Stimulated activated CD8-positive, alpha-beta memory T cell treated with anti-CD3 and anti-CD28 coated beads, Interleukin-4, amount 100 ng/mL, for 4 hours (primary cell): ENCODE measurements around the gene WWOX.

Source experiments
- DNase-seq, 2 donors: peaks; one replicate each; pipeline ENCODE4 v3.0.0-alpha.2; 2020; ENCODE audit warnings: low read depth in 2 of 2, low spot score in 1 of 2

Gene WWOX

DNA sequence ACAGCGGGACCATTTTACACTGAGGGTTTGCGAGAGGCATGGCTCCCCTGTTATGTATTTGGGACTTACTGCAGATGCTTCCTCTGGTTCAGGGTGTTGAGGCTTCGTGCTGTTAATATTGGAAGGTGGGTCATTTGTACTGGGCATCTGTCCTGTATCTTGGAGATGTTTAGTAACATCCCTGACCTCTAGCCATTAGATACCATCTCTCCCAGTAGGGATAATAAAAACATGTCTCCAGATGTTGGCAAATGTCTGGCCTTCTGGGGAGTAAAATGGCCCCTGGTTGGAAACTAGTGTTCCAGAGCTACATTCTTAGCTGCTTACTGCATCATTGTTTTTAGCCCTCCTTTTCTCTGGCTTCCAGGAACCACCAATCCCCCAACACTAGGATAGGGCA is 388.0 kb downstream of the WWOX start:
- no peak for DNase-seq

DNA sequence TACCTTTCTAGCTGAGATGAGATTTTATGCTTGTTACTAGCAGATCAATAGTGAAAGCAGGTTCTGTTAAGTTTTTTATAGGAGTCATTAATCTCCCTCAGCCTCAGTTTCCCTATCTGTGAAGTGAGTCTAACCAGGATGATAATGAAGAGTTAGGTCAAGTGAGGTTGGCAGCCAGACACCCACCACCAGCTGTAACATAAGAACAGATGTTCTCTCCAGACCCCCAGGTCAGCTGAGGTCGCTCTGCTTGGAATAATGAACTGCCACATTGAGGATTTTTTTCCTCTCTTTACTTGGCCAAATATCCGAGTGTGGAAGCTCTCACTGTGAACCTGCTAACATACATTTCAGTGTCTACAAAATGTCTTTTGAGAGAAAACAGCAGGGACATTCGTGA is 389.6 kb downstream of the WWOX start:
- no peak for DNase-seq

DNA sequence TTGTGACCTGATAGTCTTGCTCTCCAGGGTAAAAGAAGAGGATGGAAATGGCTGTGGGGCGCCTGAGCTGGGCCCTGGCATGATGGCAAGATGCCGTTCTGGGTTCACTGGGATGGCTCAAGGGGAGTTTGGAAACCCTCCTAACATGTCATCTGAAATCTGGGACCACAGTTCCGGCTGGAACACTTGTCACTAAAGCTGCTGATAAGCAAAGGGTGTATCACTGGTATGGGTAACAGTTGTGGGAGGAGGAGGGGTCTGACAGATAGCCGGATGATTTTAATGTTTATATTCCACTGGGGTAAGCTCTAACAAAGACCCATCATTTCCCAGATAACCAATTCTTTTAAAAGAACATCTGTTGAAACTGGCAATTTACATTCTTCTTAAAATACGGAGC is 390.2 kb downstream of the WWOX start:
- DNase-seq, result no peak

DNA sequence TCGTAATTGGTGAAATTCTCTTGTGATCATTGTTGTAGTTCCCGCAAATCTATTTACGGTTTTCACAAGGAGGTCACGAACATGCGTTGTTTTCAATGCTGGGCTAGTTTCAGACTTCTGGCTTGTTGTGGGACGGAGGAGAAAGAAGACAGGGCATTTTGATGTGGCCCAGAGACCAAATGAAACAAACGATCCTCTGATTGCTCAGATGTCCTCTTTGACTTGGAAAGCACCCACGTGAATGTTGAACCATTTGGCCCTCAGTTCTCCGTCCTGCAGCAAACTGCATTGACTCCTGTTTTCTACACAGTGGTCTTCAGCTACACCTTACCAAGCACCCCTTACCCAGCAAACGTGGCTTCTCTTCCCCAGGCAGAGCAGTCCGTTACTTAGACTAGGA is 391.0 kb downstream of the WWOX start:
- no peak for DNase-seq

DNA sequence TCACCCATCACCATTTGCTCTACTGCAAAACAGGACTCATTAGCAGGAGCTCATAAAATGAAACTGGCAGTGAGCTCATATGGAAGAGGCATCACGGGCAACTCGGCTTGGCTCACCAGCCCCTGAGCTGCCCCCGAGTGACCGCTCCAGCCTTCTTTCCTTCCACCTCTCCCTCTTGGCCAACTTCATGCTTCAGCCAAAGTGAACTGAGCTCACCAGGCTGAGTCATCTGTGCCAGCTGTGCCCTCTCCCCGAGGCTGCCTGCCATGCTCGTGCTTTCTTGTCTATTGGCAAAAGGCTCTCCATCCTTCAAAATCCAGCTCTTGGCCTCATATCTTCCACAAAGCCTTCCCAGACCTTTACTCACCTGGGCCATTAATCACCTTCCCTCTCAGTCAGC is 391.4 kb downstream of the WWOX start:
- no peak for DNase-seq

DNA sequence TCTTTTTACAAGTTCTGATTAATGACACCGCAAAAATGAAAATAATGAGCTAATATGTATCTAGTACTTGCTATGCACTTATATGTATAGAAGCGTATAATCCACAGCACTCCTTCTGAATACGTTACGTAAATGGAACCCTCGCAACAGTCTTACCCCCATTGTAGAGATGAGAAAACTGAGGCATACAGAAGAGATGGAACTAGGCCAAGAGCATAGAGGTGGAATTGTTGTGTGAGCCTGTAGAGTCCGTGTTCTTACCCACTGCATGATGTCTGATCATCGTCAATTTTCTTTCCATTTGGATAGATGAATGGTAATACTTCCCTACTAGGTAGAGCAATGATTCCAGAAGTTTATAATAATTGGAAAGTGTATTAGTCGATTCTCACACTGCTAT is 394.1 kb downstream of the WWOX start:
- DNase-seq, result no peak

DNA sequence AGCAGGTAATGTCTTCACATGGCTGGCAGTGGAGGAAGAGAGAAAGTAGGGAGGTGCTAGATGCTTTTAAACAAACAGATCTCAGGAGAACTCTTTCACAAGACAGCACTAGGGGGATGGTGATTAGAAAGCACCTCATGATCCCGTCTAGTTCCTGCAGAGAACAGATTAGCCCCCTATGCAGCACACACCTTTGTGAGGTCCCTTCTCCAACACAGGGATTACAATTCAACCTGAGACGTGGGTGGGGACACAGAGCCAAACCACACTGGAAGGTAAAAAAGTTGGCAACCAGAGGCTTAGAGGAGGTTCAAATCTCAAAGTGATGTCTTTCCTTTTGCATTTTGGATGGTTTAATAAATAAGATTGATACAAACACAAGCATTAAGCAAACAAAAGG is 394.7 kb downstream of the WWOX start:
- no peak for DNase-seq

DNA sequence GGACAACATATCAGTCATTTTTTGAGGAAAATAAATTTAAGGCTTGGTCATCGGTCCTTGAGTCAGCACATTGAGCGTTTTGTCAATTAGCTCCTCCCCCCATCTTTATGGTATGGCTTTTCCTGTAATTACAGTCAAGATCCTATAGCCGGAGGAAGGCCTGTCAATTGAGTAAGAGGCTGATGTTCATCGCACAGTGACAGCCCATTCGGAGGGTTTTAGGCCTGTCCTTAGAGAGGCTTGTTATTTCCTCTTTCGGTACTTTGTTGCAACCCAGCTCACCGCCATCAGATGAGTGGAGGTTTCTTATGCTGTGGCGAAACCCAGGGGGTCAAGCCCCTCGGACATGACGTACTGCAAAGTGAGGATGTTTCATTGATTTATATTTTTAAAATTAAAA is 395.2 kb downstream of the WWOX start:
- no peak for DNase-seq

DNA sequence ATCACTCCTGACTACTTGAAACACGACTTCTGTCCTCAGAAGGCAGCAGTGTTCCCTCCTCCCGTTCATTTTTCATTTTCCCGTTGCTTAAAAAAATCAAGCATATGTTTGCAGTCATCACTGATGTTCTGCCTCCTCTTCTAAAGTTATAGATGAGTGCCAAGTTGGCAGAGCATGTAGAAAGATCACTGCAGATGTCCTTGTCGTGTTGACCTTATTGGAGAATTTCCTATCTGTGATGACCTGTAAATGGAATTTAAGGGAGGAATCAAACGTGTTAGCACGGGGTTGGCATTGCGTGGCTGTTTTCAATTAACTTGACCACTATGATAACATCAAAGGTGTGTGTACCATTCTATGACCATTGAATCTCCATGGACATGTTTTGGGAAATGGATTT is 396.7 kb downstream of the WWOX start:
- DNase-seq, result no peak

DNA sequence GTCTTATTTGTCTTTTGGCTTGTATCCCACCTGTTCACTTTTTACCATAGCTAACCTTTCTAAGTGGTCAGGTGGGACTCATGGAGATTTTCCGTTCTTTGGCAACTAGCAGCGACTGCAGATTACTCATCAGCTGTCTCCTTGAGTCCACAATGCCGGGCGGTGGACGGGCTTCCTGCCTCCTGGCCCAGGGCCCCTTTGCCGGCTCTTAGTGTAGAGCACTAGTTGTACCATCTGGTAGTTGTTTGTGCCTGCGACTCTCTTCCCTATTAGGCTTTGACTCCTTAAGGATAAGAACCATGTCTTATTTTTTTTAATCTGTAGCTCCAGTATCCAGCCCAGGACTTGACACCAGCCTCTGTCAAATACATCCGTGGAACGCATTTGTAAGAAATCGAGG is 399.9 kb downstream of the WWOX start:
- DNase-seq, result no peak

DNA sequence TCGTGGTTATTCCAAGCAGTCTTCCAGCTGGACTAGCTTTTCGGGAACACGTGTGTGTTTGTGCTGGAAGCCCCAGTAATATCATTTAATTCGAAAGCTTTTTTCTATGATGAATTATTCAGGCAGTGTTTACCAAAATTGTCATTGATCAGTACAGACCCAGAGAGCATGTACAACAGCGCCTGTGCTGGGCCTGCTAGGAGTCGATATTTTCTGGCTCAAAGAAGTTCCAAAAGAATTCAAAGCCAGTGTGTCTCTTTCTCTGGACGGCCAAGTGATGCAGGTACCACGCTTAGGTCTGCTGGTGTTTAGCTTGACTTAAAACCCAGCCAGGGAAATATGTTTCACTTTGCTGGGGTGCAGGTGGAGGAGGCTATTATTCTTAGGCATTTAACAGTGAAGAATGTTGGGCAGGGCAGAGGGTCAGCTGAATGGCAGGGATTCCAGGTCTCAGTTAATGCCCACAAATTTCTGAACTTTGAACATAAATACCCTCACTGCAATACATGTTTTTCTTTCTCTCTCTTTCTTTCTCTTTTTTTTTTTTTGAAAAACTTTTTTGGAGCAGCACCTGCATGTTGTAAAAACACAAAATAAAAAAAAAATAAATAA is 401.3 kb downstream of the WWOX start:
- DNase-seq, result no peak

DNA sequence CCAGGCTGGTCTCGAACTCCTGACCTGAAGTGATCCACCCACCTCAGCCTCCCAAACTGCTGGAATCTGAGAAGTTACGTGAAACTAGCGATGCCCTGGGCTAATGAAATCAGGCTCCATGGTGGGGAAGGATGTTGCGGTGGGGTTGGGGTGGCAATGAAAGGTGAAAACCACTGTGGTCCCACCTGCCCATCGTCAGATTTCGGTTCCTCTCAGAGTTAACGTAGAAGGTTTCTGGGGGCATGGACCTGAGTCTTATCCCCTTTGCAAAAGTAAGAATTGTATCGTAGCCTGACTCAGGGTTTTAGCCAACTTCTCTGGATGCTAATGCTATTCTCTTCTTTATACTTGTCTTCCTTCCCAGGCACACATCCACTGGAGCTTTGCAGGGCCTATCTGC is 402.3 kb downstream of the WWOX start:
- no peak for DNase-seq

DNA sequence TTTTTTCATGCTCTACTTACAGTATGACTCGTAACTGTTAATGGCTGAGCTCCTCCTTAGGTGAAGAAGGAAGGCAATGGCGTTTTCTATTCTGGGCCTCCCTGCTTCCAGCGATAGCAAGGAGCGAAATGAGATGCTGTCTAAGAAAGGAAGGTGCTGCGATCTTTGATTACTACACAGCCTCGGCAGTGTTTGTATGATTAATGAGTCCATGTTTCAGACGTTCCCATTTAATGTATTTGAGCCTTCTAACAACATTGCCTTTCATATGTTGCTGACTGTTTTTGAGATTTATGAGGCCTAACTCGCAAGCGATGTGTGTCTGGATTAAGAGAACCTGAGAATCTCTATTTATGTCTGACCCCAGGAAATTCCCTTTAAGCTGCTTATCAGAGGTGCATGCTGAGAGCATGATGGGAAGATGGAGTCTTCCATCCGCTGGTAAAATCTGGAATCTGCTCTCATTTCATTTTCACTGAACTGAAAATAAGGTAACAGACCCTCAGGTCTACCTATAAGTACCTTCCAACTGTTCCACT is 403.4 kb downstream of the WWOX start:
- no peak for DNase-seq

DNA sequence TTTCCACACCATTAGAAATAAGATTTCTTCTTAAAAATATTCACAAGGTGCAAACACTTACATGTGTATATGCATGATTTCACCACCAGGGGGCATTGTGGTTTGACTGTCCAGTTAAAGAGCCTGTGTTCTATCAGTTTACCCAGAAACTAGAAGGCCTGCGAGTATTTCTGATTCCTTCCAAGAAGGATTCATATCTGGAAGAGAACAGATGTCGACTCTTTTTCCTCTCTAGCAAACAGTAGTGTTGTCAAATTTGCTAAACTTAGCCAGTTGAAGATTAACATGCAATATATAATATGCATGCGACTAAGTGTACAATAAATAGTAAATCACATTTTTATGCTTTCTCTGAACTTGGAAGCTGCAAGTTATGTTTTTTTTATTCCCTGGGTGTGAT is 404.1 kb downstream of the WWOX start:
- no peak for DNase-seq

DNA sequence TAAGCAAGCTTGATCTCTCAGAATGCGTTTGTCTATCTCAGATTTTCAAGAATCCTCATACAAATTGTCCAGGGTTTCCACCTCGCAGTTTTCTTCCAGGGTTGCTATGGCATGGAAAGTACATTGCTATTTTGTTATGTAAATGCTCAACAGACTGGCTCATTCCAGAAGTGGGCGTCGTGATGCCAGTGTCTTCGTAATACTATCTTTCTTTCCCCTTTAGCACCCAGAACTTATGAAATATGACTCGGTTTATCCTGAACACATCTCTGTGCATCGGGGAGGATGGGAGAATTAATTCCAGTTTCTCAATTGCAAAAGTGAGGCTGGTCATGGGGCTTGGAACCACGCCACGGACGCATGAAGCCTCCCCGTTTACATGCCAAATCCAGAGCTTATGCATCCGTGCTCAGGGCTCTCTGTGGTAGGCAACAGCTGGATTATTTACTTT is 405.0 kb downstream of the WWOX start:
- DNase-seq, result no peak

DNA sequence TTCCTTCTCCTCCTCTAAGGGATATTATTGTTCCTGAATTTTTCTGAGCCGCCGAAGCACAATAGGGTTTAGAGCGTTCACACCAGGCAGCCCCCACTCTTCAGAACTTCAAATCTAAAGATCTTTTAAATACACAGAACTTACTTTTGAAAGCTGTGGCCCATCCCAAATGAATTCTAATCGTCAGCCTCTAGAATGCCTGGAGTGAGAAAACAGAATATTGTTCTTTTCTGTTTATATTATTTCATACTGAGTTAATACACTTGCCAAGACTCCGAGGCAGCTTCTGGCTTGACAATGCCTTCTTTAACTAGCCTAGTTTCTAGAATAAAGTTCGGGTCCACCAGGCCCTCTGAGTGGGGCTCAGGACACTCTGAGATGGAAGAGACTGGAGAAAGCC is 405.6 kb downstream of the WWOX start:
- DNase-seq, result no peak

DNA sequence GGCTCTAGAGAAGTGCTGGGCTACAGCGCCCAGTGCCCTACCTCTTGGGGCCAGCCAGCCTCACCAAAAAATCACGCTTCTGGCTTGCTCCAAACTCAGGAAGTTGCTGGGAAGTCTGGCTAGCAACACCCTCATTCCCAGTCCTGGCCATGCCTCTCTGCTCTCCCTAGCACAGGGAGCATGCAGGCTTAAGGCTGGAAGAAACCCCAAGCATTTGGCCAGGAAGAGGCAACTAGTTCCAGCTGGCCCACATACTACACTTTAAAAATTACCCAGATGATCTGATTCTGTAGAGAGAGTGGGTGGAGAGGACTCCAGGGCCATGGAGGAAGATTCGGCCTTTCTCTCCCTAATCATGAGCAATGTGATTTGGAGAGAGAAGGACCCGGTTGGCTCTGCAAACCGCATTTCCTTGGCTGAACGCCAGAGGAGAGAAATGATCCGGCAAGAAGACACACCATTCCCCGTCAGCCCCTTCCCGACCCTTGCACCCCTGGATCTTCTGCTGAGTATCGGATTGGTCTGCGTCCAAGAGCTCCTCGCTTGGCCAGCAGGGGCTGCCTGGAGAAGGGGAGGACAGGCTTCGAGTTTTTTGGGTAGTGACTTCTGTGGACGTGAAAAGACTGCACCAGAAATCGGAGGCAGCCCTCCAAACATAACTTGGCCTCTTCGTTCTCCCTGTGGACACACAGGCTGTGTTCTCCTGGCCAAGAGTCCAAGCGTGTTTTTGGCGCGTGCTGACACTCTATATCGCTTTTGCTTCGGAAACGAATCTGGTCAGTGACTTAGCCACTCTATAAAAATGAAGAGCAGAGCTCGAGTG is 406.3 kb downstream of the WWOX start:
- DNase-seq, result no peak

DNA sequence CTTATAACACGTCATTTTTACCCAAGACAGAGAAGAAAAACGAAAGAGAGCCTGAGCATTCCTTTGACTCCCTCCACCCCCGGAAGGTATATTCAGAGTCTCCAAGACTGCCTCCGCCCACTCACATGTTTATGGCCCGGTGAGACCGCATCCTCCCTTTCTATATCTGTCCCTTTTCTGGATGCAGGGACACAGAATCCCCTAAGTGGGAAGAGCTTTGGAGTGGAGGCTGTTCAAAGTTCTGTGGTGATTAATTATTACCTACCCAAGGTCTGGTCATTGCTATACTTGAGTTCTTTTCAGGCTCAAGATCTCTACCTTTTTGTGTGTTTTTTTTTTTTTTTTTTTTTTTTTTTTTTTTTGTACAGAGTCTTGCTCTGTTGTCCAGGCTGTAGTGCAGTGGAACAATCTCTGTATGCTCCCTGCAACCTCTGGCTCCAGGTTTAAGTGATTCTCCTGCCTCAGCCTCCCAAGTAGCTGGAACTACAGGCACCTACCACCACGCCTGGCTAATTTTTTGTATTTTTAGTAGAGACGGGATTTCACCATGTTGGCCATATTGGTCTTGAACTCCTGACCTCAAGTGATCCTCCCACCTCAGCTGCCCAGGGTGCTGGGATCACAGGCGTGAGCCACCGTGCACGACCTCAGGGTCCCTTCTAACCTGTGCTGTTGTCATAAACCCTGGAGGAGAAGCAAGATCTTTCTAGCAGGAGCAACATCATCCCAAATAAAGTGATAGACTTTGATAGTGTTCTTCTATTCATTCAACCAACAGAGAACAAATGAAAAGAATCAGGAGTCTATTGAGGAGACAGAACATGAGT is 407.1 kb downstream of the WWOX start:
- no peak for DNase-seq

DNA sequence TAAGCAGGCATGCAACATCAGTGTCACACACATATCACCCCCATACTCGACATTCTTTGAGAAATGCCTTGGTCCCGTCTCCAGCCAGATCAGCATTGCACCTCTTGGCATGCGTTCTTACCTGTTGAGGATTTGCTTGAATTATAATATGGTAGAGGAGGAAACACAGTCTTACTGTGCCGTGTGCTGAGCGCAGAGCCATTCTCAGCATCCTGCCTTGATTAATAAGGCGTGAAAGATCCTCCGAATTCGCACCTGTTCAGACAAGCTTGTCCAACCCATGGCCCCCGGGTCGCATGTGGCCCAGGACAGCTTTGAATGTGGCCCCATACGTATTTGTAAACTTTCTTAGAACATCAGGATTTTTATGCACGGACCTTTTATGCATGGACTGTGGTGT is 408.1 kb downstream of the WWOX start:
- DNase-seq, result no peak

DNA sequence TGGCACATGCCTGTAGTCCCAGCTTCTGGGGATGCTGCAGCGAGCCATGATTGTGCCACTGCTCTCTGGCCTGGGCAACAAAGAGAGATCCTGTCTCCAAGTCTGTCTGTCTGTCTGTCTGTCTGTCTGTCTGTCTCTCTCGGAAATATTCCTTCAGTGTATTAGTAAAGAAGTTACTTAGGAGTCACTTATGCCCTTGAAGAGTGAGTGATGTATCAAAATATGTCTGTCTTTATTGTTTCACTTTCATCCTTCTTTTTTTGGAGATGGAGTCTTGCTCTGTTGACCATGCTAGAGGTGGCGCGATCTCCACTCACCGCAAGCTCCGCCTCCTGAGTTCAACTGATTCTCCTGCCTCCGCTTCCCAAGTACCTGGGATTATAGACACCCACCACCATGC is 410.5 kb downstream of the WWOX start:
- DNase-seq, result no peak

DNA sequence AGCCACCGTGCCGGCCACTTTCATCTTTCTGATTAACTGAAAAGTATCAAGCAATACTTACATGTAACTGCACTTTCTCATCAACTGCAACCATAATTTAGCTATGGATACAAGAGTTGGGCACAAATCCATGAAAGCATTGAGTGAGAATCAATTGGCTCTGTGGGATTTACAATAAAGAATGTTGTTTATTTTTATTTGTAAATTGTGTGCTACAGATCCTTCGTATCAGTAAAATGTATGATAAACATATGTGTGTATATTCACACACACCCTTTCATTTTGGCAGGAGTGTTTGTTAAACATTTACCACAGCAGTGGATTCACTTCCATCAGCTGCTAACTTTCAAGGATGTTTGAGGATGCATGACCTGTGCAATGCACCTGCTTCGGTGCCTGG is 411.0 kb downstream of the WWOX start:
- no peak for DNase-seq

DNA sequence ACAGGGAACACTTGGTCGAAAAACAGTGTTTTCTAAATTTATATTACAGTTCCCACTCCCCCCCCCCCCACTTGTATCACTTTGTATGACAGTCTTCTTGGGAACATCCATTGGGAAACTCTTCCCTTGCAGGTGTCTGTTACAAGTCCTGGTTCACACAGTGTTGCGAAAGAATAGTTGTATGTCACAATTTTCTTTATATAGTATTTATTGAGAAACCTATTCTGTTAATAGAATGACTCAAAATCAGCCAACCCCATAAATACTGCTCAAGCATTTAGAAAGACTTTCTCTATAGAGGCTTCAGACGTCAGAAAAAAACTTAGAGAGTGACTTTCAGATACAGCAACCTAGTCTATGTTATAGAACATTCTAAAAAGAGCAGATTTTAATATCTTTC is 414.4 kb downstream of the WWOX start:
- no peak for DNase-seq
